HG03064 (cell line): ENCODE measurements around the gene VWA1.
"Not testable (repeated sequence)": the region's sequence is repeated elsewhere in the genome, so short reads cannot be mapped to it uniquely, and the experiment has no call there.

ENCODE experiments used
- ATAC-seq: cut with Tn5 transposase; IDR thresholded peaks from one replicate; pipeline ENCODE4 v1.9.1; 2021; ENCODE audit warnings: low read depth; ENCODE audit not compliant: unreplicated experiment

VWA1 gene

DNA sequence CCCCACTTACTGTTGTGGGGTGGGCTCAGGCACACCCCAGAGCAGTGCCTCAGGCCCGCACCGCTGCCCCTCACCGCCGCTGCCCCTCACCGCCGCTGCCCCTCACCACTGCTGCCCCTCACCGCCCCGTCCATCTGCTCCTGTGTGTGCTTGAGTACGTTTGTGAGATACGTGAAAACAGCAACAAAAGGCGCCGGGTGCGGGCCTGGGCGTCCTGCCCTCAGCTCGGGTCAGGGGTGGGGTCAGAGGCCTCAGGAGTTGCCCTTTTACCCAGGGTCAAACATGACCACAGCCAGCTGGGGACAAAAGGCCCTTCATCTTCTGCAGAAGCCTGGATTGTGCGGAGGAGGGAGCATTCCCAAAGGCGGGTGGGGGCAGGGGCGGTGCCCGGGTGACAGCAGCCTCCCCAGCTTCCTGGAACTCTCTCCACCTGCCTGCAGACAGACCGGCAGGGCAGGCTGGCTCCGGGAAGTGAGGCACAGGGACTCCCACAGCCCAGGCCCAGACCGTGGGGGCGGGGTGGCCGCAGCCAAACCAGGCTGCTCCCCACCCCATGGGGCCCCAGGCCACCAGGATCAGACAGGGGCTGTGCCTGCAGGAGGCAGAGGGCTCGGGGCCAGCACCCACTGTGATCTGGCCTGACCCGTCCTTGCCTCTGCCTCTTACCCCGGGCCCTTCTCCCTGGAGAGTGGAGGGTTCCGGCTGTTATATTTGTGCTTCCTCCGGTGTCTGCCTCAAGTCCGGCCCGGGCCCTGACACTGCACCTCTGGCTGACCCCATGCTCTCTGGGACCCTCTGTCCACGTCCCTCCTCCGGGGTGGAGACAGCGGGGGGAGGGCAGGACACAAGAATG, 2.3 kb upstream of the VWA1 start:
- ATAC-seq = no peak

GRCh38 chr1:1433804-1434130, 1.7 kb upstream of the VWA1 start:
- ATAC-seq = no peak

DNA sequence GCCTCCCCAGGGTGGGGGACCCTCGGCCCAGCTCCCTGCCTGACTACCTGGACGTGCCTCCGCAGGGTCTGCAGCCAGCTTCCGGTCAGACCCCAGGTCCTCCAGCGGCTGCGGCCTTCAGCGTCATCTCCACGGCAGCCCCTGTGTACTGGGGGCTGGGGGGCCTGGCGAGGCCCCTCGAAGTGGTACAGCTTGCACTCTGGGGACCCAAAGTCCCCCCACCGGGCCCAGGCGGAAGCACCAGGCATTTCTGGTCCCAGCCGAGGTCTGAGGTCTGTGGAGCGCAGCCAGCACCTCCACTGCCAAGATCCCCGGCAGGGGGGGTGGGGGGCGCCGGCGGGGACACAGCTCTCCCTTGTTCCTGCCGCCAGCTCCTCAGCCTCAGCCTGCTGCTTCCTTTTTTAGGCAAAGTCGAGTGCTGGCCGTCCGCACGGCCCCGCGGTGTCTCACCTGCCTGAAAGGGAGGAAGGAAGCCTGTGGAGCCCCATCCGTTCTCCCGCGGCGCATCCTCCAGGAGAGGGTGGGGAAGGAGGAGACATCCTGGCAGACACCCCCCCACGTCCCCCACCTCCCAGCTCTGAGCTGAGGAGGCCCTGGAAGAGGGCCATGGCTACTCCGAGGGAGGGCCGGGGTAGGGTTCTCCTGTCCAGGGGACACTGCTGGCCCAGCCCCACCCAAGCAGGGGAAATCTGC, 1.2 kb upstream of the VWA1 start:
- no peak for ATAC-seq

DNA sequence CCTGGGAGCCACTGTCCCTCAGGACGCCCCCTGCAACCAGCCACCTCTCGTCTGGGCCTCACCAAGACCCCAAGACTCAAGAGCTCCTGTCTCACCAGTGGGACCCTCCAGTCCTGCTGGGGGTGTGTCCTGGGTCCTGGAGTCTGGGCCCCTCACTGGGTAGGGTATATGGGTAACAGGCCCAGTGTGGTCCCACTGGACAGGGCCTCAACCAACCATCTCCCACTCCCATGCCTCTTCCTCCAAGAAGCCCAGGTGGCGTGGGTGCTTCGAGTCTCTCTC, 725 bp upstream of the VWA1 start:
- no peak for ATAC-seq

GRCh38 chr1:1435911-1436629, 580 bp downstream of the VWA1 start:
- no peak for ATAC-seq

GRCh38 chr1:1436630-1437032, 1.1 kb downstream of the VWA1 start:
- ATAC-seq = no peak

DNA sequence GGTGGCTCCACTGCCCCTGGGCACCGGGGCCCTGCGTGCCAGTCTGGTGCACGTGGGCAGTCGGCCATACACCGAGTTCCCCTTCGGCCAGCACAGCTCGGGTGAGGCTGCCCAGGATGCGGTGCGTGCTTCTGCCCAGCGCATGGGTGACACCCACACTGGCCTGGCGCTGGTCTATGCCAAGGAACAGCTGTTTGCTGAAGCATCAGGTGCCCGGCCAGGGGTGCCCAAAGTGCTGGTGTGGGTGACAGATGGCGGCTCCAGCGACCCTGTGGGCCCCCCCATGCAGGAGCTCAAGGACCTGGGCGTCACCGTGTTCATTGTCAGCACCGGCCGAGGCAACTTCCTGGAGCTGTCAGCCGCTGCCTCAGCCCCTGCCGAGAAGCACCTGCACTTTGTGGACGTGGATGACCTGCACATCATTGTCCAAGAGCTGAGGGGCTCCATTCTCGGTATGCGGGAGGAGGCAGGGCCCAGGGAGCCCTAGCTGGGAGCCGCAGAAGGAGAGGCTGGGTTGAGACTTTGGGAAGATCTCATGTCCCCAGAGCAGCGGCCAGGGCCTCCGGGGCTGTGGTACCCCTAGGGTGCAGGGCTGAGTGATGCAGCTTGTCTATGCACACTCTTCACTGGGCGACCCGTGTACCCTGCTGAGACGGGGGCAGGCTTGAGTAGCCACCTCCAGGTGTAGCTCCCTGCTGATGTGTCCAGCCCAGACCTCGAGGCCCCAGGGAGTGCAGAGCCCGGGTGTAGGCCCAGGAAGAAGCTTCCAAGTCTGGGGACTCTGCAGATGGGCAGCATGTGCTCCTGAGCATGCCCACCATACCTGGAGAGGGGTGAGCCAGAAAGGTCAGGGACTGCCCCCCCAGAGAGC, 1.8 kb downstream of the VWA1 start:
- ATAC-seq = no peak

DNA sequence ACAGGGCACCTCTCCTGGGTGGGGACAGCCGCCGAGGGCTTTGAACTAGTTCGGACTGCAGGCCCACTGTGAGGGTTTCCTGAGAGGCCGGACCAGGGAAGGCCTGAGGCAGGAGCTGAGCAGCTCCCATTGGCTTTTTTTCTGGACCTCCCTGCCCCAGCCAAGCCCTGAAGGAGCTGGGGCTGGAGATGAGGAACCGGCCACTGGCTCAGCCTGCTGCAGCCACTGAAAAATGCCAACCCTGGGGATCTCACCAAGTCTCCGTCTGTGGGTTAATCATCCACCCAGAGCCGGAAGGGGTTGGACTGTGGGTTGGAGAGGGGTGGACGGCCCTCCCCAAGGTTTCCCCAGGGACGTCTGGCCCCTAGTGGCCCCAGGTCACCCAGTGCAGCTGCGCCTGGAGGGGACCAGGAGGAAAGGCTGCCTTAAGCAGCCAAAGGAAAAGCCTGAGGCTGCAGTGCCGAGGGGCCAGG, 2.5 kb downstream of the VWA1 start:
- no peak for ATAC-seq

DNA sequence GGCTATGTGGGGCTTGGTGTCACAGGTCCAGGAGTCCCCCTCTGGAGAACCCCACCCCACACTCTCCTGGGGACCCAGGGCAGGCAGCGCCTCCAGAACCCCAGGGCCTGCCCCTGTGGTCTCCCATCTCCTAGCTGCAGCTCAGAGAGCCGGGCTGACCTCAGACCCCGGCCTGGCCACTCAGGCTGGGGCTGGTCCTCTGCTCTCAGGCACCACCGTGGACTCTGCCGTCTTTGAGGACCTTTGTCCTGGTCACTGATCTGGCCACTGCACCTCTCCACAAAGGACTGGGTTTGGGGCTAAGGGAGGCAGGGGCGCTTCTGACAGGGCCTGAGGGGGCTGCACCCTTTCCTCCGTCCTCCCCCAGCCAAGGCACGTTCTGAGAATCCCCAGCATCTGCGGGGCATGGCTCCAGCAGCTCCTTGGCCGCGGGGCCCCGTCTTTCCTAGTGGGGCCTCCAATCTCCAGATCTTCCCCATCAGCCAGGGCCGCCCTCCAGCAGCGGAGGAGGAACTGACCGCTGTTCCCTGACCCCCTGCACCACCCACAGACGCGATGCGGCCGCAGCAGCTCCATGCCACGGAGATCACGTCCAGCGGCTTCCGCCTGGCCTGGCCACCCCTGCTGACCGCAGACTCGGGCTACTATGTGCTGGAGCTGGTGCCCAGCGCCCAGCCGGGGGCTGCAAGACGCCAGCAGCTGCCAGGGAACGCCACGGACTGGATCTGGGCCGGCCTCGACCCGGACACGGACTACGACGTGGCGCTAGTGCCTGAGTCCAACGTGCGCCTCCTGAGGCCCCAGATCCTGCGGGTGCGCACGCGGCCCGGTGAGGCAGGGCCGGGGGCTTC, 3.3 kb downstream of the VWA1 start:
- no peak for ATAC-seq

- ATAC-seq = no peak
These were observed 4.2 kb downstream of the VWA1 start for GRCh38 chr1:1439546-1440261.

DNA sequence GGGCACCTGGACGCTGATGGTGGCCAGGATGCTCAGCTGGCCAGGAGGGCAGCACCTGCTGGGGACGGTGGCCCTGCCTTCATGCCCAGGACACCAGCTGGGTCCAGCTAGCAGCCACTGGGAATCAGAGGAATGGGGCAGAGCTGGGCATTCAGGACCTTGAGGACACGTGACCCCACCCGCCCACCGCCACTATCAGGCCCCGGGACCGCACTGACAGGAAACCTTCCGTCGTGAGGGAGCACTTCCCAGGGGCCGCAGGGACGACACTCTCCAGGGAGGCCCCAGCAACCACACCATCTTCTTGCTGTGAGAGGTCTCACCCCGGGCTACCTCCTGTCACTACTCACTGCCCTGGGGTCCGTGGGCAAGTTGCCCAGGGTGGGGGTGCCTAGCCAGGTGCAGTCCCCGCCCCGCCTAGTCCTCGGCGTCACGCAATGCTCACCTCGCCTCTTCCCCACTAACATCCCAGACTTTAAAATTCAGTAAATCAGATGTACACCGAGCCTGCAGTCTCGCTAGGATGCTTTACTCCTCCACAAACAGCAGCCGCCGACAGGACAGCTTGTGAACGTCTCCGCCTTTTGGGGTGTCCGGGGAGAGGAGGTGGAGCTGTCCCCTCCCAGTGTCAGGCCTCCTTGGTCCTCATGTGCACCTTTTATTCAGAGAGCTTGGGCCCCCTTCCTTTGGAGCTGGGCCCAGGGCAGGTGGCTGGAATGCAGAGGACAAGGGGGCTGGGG, 4.9 kb downstream of the VWA1 start:
- no peak for ATAC-seq

- ATAC-seq = no peak
These were observed 5.8 kb downstream of the VWA1 start for GRCh38 chr1:1441002-1441888.

DNA sequence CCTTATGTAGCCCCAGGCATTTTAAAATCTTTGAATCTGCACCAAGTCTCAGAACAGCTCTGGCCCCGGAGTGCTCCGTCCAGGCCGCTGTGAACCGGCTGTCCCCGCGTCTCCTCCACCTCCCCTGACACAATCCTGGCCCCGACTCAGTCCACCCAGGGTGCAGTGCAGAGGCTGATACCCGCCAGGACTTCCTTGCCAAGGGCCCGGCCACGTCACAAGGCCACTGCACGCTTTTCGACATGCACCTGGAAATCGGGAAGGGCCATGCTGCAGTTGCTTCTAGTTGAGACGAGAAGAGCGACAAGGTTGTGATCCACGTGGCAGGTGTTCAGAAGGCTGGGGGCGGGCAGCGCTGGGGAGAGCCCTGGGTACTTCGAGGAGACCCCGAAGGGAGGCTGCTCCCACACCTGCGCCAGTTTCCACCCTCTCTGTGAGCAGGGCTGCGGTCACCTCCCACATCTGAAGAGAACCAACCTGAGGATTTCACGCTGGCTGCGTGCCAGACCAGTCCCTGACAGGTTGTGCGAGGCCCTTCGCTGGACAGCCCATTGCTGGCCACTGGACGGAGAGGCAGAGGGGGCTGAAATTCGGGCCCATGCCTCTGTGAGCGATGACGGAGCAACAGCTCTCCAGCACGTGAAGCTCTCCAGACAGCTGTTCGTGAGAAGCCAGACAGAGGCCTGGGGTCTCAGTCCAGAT, 6.7 kb downstream of the VWA1 start:
- ATAC-seq = no peak

GRCh38 chr1:1446631-1447030, 11.1 kb downstream of the VWA1 start:
- not testable (repeated sequence) for ATAC-seq

- no peak for ATAC-seq
These were observed 13.7 kb downstream of the VWA1 start, which contains the start of gene ATAD3C for GRCh38 chr1:1449099-1449739. TSS of gene ATAD3C (plus strand) at chr1:1449689. CDS start at chr1:1450684, 995 bp downstream.

DNA sequence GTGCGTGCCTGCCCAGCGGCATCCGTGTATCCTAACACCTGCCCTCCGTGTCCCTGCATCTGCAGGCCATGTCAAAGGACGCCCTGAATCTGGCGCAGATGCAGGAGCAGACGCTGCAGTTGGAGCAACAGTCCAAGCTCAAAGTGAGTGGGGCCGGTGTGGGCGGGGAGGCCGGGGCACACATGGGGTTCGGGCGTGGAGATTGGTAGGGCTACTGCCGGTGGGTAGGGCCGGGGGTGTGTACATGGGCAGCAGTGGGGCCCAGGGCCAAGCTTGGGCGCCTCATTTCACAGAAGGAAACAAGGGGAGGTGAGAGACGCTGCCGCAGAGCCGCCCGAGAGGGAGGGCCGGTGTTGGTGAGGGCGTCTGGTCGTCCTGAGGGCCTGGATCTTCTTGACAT, 15.1 kb downstream of the VWA1 start:
- not testable (repeated sequence) for ATAC-seq
